HepG2 (cell line): ENCODE measurements around the gene OS9. TPM values are rescaled to one million over a fixed set of nuclear protein-coding genes. Genes with fewer than 3 reads are reported as not detected.

Experiments used
- ASH2L ChIP-seq: fragments of 300-600, 200-600 bp; sonication (generic); IDR thresholded peaks from 2 replicates; pipeline ENCODE4 v1.7.0; 2017; ENCODE audit warnings: low read depth, mild to moderate bottlenecking, moderate library complexity, mixed read lengths, low read length; ENCODE audit not compliant: insufficient read length
- CEBPG ChIP-seq: IDR thresholded peaks from 2 replicates; pipeline ENCODE4 v1.6.1; 2016
- FIP1L1 ChIP-seq: fragments of 200-400 bp; formaldehyde crosslinking; IDR thresholded peaks from 2 replicates; pipeline ENCODE4 v1.6.1; 2018; ENCODE audit warnings: low read depth, mild to moderate bottlenecking, low read length, moderate library complexity, borderline replicate concordance; ENCODE audit not compliant: insufficient read depth
- FOXC1 ChIP-seq: sonication (generic); formaldehyde crosslinking; IDR thresholded peaks from 2 replicates; pipeline ENCODE4 v1.8.0; 2022; ENCODE audit warnings: mild to moderate bottlenecking, missing genetic modification reagents, borderline replicate concordance
- HMGA1 ChIP-seq: sonication (generic); formaldehyde crosslinking; conservative IDR thresholded peaks from 2 replicates; pipeline ENCODE4 v1.4.0; 2020; ENCODE audit warnings: missing genetic modification reagents
- HNRNPH1 ChIP-seq: fragments of 200-400 bp; formaldehyde crosslinking; optimal IDR thresholded peaks from 2 replicates; pipeline ENCODE3; 2017; ENCODE audit warnings: mild to moderate bottlenecking, low read depth, low read length
- HOXA7 ChIP-seq: sonication (generic); formaldehyde crosslinking; IDR thresholded peaks from 2 replicates; pipeline ENCODE4 v1.8.1; 2022; ENCODE audit warnings: mild to moderate bottlenecking, missing genetic modification reagents, moderate library complexity
- MED8 ChIP-seq: sonication (generic); formaldehyde crosslinking; IDR thresholded peaks from 2 replicates; pipeline ENCODE4 v1.8.1; 2023; ENCODE audit warnings: mild to moderate bottlenecking, missing genetic modification reagents; ENCODE audit not compliant: insufficient replicate concordance
- NFE2L2 ChIP-seq: fragments of 150-350 bp; IDR thresholded peaks from 2 replicates; pipeline ENCODE4 v1.6.1; 2014; ENCODE audit warnings: low read length
- NFIB ChIP-seq: sonication (generic); formaldehyde crosslinking; IDR thresholded peaks from 2 replicates; pipeline ENCODE4 v1.9.0; 2021; ENCODE audit warnings: missing genetic modification reagents, mild to moderate bottlenecking, borderline replicate concordance
- NR2F2 ChIP-seq: IDR thresholded peaks from 2 replicates; pipeline ENCODE4 v1.6.1; 2012; ENCODE audit warnings: low read depth, inconsistent platforms, borderline replicate concordance
- ONECUT2 ChIP-seq: sonication (generic); formaldehyde crosslinking; IDR thresholded peaks from 2 replicates; pipeline ENCODE4 v1.4.0; 2020; ENCODE audit warnings: missing genetic modification reagents
- RFX5 ChIP-seq: IDR thresholded peaks from 2 replicates; pipeline ENCODE4 v1.6.1; 2011; ENCODE audit warnings: low read depth, low read length, improper control_type of control experiment
- ZIK1 ChIP-seq: sonication (generic); formaldehyde crosslinking; IDR thresholded peaks from 2 replicates; pipeline ENCODE4 v1.5.0; 2020; ENCODE audit warnings: mild to moderate bottlenecking, low read depth, missing genetic modification reagents, borderline replicate concordance
- ZNF3 ChIP-seq: IDR thresholded peaks from 2 replicates; pipeline ENCODE4 v1.7.0; 2017; ENCODE audit warnings: inconsistent platforms
- ZNF337 ChIP-seq: sonication (generic); formaldehyde crosslinking; IDR thresholded peaks from 2 replicates; pipeline ENCODE4 v1.5.1; 2020; ENCODE audit warnings: missing genetic modification reagents, low read depth, mild to moderate bottlenecking, borderline replicate concordance
- polyA plus RNA-seq, 8 experiments: library from polyadenylated mRNA; depleted of rRNA in 3 of 8; stranded (reverse) in 7 of 8; unstranded in 1 of 8; fragments of >200 nt; fragmentation: Illumina TruSeq in 4 of 8; extraction: Trizol in 4 of 8; gene quantifications; 2 replicates each; pipeline versions ENCODE4 v1.2.1 to v1.2.3, GENCODE V29; 2011 to 2016; ENCODE audit warnings: low read depth in 4 of 8, missing spikeins in 1 of 8, mixed read lengths in 1 of 8; ENCODE audit not compliant: insufficient read depth in 1 of 8
- total RNA-seq, 5 experiments: library from RNA; depleted of rRNA; stranded (reverse); fragments of >200 nt; fragmentation: Illumina TruSeq; extraction: Trizol; gene quantifications; 2 replicates each; pipeline ENCODE4 v1.2.3, GENCODE V29; 2016; ENCODE audit warnings: low read depth in 1 of 5
- TF ChIP-seq, protein P1 (sequence below): sonication (generic); formaldehyde crosslinking; IDR thresholded peaks from 2 replicates; pipeline ENCODE4 v1.8.1; 2023; ENCODE audit warnings: mild to moderate bottlenecking, moderate library complexity, missing genetic modification reagents
- TF ChIP-seq, protein P2 (sequence below): sonication (generic); formaldehyde crosslinking; IDR thresholded peaks from 2 replicates; pipeline ENCODE4 v1.4.0; 2020; ENCODE audit warnings: mild to moderate bottlenecking, missing genetic modification reagents
- TF ChIP-seq, protein P3 (sequence below): sonication (generic); formaldehyde crosslinking; IDR thresholded peaks from 2 replicates; pipeline ENCODE4 v1.4.0; 2020; ENCODE audit warnings: missing genetic modification reagents
- TF ChIP-seq, protein P4 (sequence below): sonication (generic); formaldehyde crosslinking; IDR thresholded peaks from 2 replicates; pipeline ENCODE4 v1.4.0; 2020; ENCODE audit warnings: missing genetic modification reagents
- TF ChIP-seq, protein P5 (sequence below): sonication (generic); formaldehyde crosslinking; IDR thresholded peaks from 2 replicates; pipeline ENCODE4 v1.5.0; 2020; ENCODE audit warnings: missing genetic modification reagents

OS9 gene
- total and polyA plus RNA-seq, 2 of the 13 experiments (the other 11 are each of a cell fraction or from before 2014, with no cell fraction given) = 156 to 206 TPM

DNA sequence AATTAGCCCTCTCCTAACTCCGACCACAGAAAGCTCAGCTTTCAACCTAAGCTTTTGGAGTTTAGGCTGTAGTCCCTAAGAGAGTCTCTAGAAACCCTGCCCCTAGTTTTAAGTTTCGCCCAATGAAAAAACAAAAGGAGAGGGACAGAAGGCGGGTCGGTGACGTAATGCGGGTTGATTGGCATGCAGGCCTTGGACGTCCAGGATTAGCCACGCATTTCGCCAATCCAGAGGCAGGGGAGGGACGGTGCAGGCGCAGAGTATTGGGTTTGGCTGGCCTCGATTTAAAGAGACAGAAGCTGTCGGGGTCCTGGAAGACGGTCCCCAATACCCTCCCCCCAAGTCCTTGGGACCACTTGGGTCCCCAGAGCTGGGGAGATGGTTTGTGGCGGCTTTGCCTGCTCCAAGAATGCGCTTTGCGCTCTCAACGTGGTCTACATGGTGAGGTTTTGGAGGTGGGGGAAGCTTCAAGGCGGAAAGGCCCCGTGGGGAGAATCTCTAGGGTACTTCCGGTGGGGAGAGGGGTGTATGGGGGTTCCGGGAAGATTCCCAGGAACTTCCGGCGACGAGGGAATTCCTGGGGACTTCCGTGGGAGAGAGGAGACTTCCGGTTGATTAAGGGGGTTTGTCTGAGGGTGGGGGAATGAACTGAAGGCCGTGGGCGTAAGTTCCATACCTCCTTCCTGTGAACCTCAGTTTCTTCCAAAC, 51.0 kb downstream of the OS9 start, which contains the start of gene TSPAN31 (continued):
- TF ChIP-seq, protein P1, sequence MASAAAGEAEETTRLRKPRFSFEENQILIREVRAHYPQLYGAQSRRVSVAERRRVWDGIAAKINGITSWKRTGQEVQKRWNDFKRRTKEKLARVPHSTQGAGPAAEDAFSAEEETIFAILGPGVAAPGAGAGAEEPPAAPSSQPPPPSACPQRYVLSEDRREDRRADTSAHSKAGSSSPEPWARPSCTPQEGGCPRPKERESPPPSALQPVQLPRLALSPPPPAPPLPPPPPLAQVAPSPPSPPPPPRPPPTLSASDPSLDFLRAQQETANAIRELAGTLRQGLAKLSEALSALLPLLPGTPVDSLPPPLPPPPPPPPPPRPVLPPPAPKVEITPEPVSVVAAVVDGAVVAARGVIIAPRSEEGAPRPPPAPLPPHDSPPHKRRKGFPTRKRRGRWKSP (CRISPR knock-in tag) = peak; percentile 36; the same call in 1 of the 2 replicates
- TF ChIP-seq ASH2L (peak; percentile 71), HMGA1 (CRISPR knock-in tag) (no peak), FIP1L1 (no peak), ONECUT2 (peak; percentile 21; the same call in 1 of the 2 replicates), ZNF3 (0 out of 2 replicates have a peak, but pooled peaks have one; percentile 19), HNRNPH1 (peak; percentile 6), ZIK1 (CRISPR knock-in tag) (no peak), ZNF337 (CRISPR knock-in tag) (no peak), HOXA7 (CRISPR knock-in tag) (no peak), NFE2L2 (no peak), NFIB (CRISPR knock-in tag) (no peak), FOXC1 (no peak), RFX5 (peak; percentile 86), NR2F2 (0 out of 2 replicates have a peak, but pooled peaks have one; percentile 25), MED8 (CRISPR knock-in tag) (no peak), CEBPG (CRISPR knock-in tag) (peak; percentile 65)
- TF ChIP-seq, protein P2, sequence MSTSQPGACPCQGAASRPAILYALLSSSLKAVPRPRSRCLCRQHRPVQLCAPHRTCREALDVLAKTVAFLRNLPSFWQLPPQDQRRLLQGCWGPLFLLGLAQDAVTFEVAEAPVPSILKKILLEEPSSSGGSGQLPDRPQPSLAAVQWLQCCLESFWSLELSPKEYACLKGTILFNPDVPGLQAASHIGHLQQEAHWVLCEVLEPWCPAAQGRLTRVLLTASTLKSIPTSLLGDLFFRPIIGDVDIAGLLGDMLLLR = no peak
- TF ChIP-seq, protein P3, sequence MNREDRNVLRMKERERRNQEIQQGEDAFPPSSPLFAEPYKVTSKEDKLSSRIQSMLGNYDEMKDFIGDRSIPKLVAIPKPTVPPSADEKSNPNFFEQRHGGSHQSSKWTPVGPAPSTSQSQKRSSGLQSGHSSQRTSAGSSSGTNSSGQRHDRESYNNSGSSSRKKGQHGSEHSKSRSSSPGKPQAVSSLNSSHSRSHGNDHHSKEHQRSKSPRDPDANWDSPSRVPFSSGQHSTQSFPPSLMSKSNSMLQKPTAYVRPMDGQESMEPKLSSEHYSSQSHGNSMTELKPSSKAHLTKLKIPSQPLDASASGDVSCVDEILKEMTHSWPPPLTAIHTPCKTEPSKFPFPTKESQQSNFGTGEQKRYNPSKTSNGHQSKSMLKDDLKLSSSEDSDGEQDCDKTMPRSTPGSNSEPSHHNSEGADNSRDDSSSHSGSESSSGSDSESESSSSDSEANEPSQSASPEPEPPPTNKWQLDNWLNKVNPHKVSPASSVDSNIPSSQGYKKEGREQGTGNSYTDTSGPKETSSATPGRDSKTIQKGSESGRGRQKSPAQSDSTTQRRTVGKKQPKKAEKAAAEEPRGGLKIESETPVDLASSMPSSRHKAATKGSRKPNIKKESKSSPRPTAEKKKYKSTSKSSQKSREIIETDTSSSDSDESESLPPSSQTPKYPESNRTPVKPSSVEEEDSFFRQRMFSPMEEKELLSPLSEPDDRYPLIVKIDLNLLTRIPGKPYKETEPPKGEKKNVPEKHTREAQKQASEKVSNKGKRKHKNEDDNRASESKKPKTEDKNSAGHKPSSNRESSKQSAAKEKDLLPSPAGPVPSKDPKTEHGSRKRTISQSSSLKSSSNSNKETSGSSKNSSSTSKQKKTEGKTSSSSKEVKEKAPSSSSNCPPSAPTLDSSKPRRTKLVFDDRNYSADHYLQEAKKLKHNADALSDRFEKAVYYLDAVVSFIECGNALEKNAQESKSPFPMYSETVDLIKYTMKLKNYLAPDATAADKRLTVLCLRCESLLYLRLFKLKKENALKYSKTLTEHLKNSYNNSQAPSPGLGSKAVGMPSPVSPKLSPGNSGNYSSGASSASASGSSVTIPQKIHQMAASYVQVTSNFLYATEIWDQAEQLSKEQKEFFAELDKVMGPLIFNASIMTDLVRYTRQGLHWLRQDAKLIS (CRISPR knock-in tag) = no peak
- TF ChIP-seq, protein P4, sequence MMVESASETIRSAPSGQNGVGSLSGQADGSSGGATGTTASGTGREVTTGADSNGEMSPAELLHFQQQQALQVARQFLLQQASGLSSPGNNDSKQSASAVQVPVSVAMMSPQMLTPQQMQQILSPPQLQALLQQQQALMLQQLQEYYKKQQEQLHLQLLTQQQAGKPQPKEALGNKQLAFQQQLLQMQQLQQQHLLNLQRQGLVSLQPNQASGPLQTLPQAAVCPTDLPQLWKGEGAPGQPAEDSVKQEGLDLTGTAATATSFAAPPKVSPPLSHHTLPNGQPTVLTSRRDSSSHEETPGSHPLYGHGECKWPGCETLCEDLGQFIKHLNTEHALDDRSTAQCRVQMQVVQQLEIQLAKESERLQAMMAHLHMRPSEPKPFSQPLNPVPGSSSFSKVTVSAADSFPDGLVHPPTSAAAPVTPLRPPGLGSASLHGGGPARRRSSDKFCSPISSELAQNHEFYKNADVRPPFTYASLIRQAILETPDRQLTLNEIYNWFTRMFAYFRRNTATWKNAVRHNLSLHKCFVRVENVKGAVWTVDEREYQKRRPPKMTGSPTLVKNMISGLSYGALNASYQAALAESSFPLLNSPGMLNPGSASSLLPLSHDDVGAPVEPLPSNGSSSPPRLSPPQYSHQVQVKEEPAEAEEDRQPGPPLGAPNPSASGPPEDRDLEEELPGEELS (CRISPR knock-in tag) = 0 out of 2 replicates have a peak, but pooled peaks have one; percentile 9
- TF ChIP-seq, protein P5, sequence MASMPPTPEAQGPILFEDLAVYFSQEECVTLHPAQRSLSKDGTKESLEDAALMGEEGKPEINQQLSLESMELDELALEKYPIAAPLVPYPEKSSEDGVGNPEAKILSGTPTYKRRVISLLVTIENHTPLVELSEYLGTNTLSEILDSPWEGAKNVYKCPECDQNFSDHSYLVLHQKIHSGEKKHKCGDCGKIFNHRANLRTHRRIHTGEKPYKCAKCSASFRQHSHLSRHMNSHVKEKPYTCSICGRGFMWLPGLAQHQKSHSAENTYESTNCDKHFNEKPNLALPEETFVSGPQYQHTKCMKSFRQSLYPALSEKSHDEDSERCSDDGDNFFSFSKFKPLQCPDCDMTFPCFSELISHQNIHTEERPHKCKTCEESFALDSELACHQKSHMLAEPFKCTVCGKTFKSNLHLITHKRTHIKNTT = no peak
